HEK293 (cell line): ENCODE measurements around the gene SERINC4.

Experiments used
- CTCF ChIA-PET: fragments of 350-600 bp; formaldehyde crosslinking; extraction: SDS; loops from one replicate; lab custom pipeline; 2021; ENCODE audit warnings: antibody characterized with exemption; lab: Yijun Ruan, JAX
- POLR2A ChIA-PET: fragments of 300-600 bp; formaldehyde crosslinking; extraction: SDS; loops from one replicate; lab custom pipeline; 2020; ENCODE audit warnings: antibody characterized with exemption, inconsistent platforms; lab: Yijun Ruan, JAX
- H3K27ac ChIP-seq: fragments of 200-500 bp; sonication (Bioruptor generic); 2 replicates; pipeline ENCODE4 v1.5.1; 2014; ENCODE audit warnings: low read depth, low read length, control low read depth, inconsistent platforms; ENCODE audit errors: extremely low read depth
- H3K36me3 ChIP-seq, 2 experiments: fragments of 200-500 bp in 1 of 2; sonication (Bioruptor generic) in 1 of 2; 1 replicate in 1 of 2; 2 replicates in 1 of 2; pipeline ENCODE4 v1.5.1; 2014 to 2017; ENCODE audit warnings: inconsistent platforms in 2 of 2, low read length in 2 of 2; ENCODE audit not compliant: control insufficient read depth in 2 of 2, insufficient read depth in 1 of 2
- H3K4me1 ChIP-seq: fragments of 200-500 bp; sonication (Bioruptor generic); 2 replicates; pipeline ENCODE4 v1.5.1; 2014; ENCODE audit warnings: mild to moderate bottlenecking, low read length, inconsistent platforms; ENCODE audit not compliant: control insufficient read depth, insufficient read depth
- H3K4me3 ChIP-seq: 2 replicates; pipeline ENCODE4 v1.5.1; 2011; ENCODE audit warnings: low read depth, mild to moderate bottlenecking, control low read depth, low read length, moderate library complexity
- H3K9me3 ChIP-seq: fragments of 200-500 bp; sonication (Bioruptor generic); 2 replicates; pipeline ENCODE4 v1.5.1; 2014; ENCODE audit warnings: low read depth, low read length, inconsistent platforms; ENCODE audit not compliant: control insufficient read depth, insufficient read depth
- GFI1B ChIP-seq: fragments of 450-650 bp; formaldehyde crosslinking; IDR thresholded peaks from 2 replicates; pipeline ENCODE4 v1.5.1; 2016; ENCODE audit warnings: missing biosample characterization, missing genetic modification characterization
- GLIS2 ChIP-seq: fragments of 450-650 bp; formaldehyde crosslinking; IDR thresholded peaks from 2 replicates; pipeline ENCODE4 v1.5.1; 2016; ENCODE audit warnings: missing biosample characterization, missing genetic modification characterization
- SCRT1 ChIP-seq: fragments of 450-650 bp; formaldehyde crosslinking; IDR thresholded peaks from 2 replicates; pipeline ENCODE4 v1.5.1; 2016; ENCODE audit warnings: missing biosample characterization, missing genetic modification characterization, borderline replicate concordance
- YY1 ChIP-seq: fragments of 450-650 bp; formaldehyde crosslinking; IDR thresholded peaks from 2 replicates; pipeline ENCODE4 v1.5.1; 2018; ENCODE audit warnings: missing biosample characterization, missing genetic modification characterization
- ZFP37 ChIP-seq: fragments of 450-650 bp; formaldehyde crosslinking; IDR thresholded peaks from 2 replicates; pipeline ENCODE4 v1.5.1; 2016; ENCODE audit warnings: missing biosample characterization, missing genetic modification characterization
- ZIC2 ChIP-seq: fragments of 450-650 bp; formaldehyde crosslinking; IDR thresholded peaks from 2 replicates; pipeline ENCODE4 v1.5.1; 2016; ENCODE audit warnings: missing biosample characterization, missing genetic modification characterization
- ZNF114 ChIP-seq: fragments of 450-650 bp; formaldehyde crosslinking; IDR thresholded peaks from 2 replicates; pipeline ENCODE4 v1.5.0; 2017; ENCODE audit warnings: missing biosample characterization, missing genetic modification characterization
- ZNF121 ChIP-seq: fragments of 450-650 bp; formaldehyde crosslinking; IDR thresholded peaks from 2 replicates; pipeline ENCODE4 v1.5.1; 2016; ENCODE audit warnings: missing biosample characterization, missing genetic modification characterization
- ZNF132 ChIP-seq: fragments of 450-650 bp; formaldehyde crosslinking; IDR thresholded peaks from 2 replicates; pipeline ENCODE4 v1.5.1; 2017; ENCODE audit warnings: missing biosample characterization, missing genetic modification characterization, borderline replicate concordance
- ZNF146 ChIP-seq: fragments of 450-650 bp; formaldehyde crosslinking; IDR thresholded peaks from 2 replicates; pipeline ENCODE4 v1.5.1; 2016; ENCODE audit warnings: missing biosample characterization, missing genetic modification characterization
- ZNF19 ChIP-seq: fragments of 450-650 bp; formaldehyde crosslinking; IDR thresholded peaks from 2 replicates; pipeline ENCODE4; 2016; ENCODE audit warnings: missing biosample characterization, missing genetic modification characterization, low read depth
- ZNF341 ChIP-seq: fragments of 450-650 bp; formaldehyde crosslinking; IDR thresholded peaks from 2 replicates; pipeline ENCODE4; 2016; ENCODE audit warnings: low read depth, missing biosample characterization, missing genetic modification characterization
- ZNF391 ChIP-seq: fragments of 450-650 bp; formaldehyde crosslinking; IDR thresholded peaks from 2 replicates; pipeline ENCODE4 v1.5.1; 2016; ENCODE audit warnings: low read depth, missing biosample characterization, missing genetic modification characterization, borderline replicate concordance
- ZNF423 ChIP-seq: fragments of 450-650 bp; formaldehyde crosslinking; IDR thresholded peaks from 2 replicates; pipeline ENCODE4 v1.5.1; 2016; ENCODE audit warnings: missing biosample characterization, missing genetic modification characterization
- ZNF433 ChIP-seq: fragments of 450-650 bp; formaldehyde crosslinking; IDR thresholded peaks from 2 replicates; pipeline ENCODE4 v1.5.1; 2016; ENCODE audit warnings: missing biosample characterization, missing genetic modification characterization, low read depth
- ZNF48 ChIP-seq: fragments of 450-650 bp; formaldehyde crosslinking; IDR thresholded peaks from 2 replicates; pipeline ENCODE4 v1.5.1; 2016; ENCODE audit warnings: missing biosample characterization, missing genetic modification characterization
- ZNF544 ChIP-seq: fragments of 450-650 bp; formaldehyde crosslinking; IDR thresholded peaks from 2 replicates; pipeline ENCODE4 v1.5.0; 2017; ENCODE audit warnings: missing biosample characterization, missing genetic modification characterization
- ZNF549 ChIP-seq: fragments of 450-650 bp; IDR thresholded peaks from 2 replicates; pipeline ENCODE4 v1.5.1; 2018; ENCODE audit warnings: missing biosample characterization, missing genetic modification characterization, mild to moderate bottlenecking, inconsistent platforms, moderate library complexity
- ZNF555 ChIP-seq: fragments of 450-650 bp; formaldehyde crosslinking; conservative IDR thresholded peaks from 2 replicates; pipeline ENCODE4 v1.5.1; 2017; ENCODE audit warnings: missing biosample characterization, mild to moderate bottlenecking, missing genetic modification characterization, inconsistent platforms
- ZNF596 ChIP-seq: fragments of 450-650 bp; IDR thresholded peaks from 2 replicates; pipeline ENCODE4 v1.5.0; 2018; ENCODE audit warnings: missing biosample characterization, mild to moderate bottlenecking, missing genetic modification characterization, moderate library complexity
- ZNF610 ChIP-seq: fragments of 450-650 bp; formaldehyde crosslinking; IDR thresholded peaks from 2 replicates; pipeline ENCODE4 v1.5.1; 2016; ENCODE audit warnings: missing biosample characterization, missing genetic modification characterization, borderline replicate concordance
- ZNF654 ChIP-seq: fragments of 450-650 bp; formaldehyde crosslinking; IDR thresholded peaks from 2 replicates; pipeline ENCODE4 v1.5.1; 2016; ENCODE audit warnings: low read depth, missing biosample characterization, missing genetic modification characterization
- ZNF660 ChIP-seq: fragments of 450-650 bp; IDR thresholded peaks from 2 replicates; pipeline ENCODE4 v1.5.1; 2018; ENCODE audit warnings: missing biosample characterization, mild to moderate bottlenecking, missing genetic modification characterization
- ZNF785 ChIP-seq: fragments of 450-650 bp; formaldehyde crosslinking; IDR thresholded peaks from 2 replicates; pipeline ENCODE4 v1.5.1; 2016; ENCODE audit warnings: missing biosample characterization, missing genetic modification characterization
- ZSCAN5A ChIP-seq: fragments of 450-650 bp; formaldehyde crosslinking; IDR thresholded peaks from 2 replicates; pipeline ENCODE4 v1.5.1; 2016; ENCODE audit warnings: missing biosample characterization, missing genetic modification characterization
- TF ChIP-seq, protein P1 (sequence below): fragments of 450-650 bp; formaldehyde crosslinking; IDR thresholded peaks from 2 replicates; pipeline ENCODE4 v1.5.1; 2017; ENCODE audit warnings: missing biosample characterization, missing genetic modification characterization
- TF ChIP-seq, protein P2 (sequence below): sonication (generic); formaldehyde crosslinking; IDR thresholded peaks from 2 replicates; pipeline ENCODE4 v1.8.1; 2022; ENCODE audit warnings: mild to moderate bottlenecking, moderate library complexity, missing genetic modification reagents
- TF ChIP-seq, protein P3 (sequence below): fragments of 450-650 bp; formaldehyde crosslinking; IDR thresholded peaks from 2 replicates; pipeline ENCODE4 v1.5.1; 2016; ENCODE audit warnings: missing biosample characterization, missing genetic modification characterization
- TF ChIP-seq, protein P4 (sequence below): fragments of 450-650 bp; formaldehyde crosslinking; IDR thresholded peaks from 2 replicates; pipeline ENCODE4 v1.5.1; 2016; ENCODE audit warnings: missing biosample characterization, missing genetic modification characterization
- TF ChIP-seq, protein P5 (sequence below): fragments of 450-650 bp; formaldehyde crosslinking; IDR thresholded peaks from 2 replicates; pipeline ENCODE4 v1.5.1; 2016; ENCODE audit warnings: missing biosample characterization, missing genetic modification characterization

The SERINC4 gene

GRCh38 chr15:43791993-43792760 lies 7.8 kb downstream of the SERINC4 start, which contains the start of gene SERF2 (continued):
- TF ChIP-seq ZSCAN5A (tag by site-specific recombination): 0 out of 2 replicates have a peak, but pooled peaks have one; percentile 18
- no peak for TF ChIP-seq ZNF19 (tag by site-specific recombination)
- TF ChIP-seq, protein P1, sequence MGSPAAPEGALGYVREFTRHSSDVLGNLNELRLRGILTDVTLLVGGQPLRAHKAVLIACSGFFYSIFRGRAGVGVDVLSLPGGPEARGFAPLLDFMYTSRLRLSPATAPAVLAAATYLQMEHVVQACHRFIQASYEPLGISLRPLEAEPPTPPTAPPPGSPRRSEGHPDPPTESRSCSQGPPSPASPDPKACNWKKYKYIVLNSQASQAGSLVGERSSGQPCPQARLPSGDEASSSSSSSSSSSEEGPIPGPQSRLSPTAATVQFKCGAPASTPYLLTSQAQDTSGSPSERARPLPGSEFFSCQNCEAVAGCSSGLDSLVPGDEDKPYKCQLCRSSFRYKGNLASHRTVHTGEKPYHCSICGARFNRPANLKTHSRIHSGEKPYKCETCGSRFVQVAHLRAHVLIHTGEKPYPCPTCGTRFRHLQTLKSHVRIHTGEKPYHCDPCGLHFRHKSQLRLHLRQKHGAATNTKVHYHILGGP (tag by site-specific recombination): no peak
- TF ChIP-seq ZIC2 (tag by site-specific recombination): peak; percentile 22; the same call in 1 of the 2 replicates
- TF ChIP-seq, protein P2, sequence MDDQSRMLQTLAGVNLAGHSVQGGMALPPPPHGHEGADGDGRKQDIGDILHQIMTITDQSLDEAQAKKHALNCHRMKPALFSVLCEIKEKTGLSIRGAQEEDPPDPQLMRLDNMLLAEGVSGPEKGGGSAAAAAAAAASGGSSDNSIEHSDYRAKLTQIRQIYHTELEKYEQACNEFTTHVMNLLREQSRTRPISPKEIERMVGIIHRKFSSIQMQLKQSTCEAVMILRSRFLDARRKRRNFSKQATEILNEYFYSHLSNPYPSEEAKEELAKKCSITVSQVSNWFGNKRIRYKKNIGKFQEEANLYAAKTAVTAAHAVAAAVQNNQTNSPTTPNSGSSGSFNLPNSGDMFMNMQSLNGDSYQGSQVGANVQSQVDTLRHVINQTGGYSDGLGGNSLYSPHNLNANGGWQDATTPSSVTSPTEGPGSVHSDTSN: no peak
- peak; percentile 35 for TF ChIP-seq ZNF341 (tag by site-specific recombination)
- no peak for TF ChIP-seq ZFP37 (tag by site-specific recombination)
- TF ChIP-seq ZNF549 (tag by site-specific recombination): no peak
- TF ChIP-seq ZNF555 (tag by site-specific recombination): no peak
- TF ChIP-seq ZNF121 (tag by site-specific recombination): no peak
- TF ChIP-seq YY1 (tag by site-specific recombination): no peak; the same call in 1 of the 2 replicates
- no peak for TF ChIP-seq ZNF660
- no peak for TF ChIP-seq ZNF423 (tag by site-specific recombination)
- peak; percentile 60; the same call in 1 of the 2 replicates for TF ChIP-seq ZNF610 (tag by site-specific recombination)
- no peak for TF ChIP-seq SCRT1
- TF ChIP-seq ZNF654 (tag by site-specific recombination): no peak
- TF ChIP-seq ZNF114: no peak
- no peak for TF ChIP-seq ZNF596 (tag by site-specific recombination)
- peak; percentile 61 for TF ChIP-seq GLIS2 (tag by site-specific recombination)

DNA sequence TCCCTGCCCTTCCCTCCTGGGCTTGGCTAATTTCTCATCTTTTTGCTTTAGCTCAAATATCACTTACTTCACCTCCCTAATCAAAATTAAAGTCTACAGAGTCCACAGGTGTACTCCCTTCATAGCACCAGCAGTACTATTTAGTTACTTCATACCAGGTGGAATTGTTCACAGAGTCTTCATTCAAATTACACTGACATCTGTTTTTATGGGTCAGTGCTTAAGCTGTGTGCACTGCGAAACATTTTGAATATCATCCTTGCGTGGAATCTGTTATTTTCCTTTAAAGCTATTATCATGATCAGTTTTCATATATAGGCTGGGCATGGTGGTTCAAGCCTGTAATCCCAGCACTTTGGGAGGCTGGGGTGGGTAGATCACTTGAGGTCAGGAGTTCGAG lies 10.6 kb downstream of the SERINC4 start:
- CTCF ChIA-PET: interaction anchor here (1.0 kb wide), 1 partner anchor 12 kb away, joined by 7 read pairs; the partner anchor contains the start of gene ELL3
- POLR2A ChIA-PET: interaction anchor here (0.6 kb wide), 1 partner anchor 796 kb away, joined by 3 read pairs; no protein-coding TSS in a partner anchor
- TF ChIP-seq ZNF785: no peak
- TF ChIP-seq, protein P3, sequence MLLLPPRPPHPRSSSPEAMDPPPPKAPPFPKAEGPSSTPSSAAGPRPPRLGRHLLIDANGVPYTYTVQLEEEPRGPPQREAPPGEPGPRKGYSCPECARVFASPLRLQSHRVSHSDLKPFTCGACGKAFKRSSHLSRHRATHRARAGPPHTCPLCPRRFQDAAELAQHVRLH (tag by site-specific recombination): no peak
- TF ChIP-seq, protein P4, sequence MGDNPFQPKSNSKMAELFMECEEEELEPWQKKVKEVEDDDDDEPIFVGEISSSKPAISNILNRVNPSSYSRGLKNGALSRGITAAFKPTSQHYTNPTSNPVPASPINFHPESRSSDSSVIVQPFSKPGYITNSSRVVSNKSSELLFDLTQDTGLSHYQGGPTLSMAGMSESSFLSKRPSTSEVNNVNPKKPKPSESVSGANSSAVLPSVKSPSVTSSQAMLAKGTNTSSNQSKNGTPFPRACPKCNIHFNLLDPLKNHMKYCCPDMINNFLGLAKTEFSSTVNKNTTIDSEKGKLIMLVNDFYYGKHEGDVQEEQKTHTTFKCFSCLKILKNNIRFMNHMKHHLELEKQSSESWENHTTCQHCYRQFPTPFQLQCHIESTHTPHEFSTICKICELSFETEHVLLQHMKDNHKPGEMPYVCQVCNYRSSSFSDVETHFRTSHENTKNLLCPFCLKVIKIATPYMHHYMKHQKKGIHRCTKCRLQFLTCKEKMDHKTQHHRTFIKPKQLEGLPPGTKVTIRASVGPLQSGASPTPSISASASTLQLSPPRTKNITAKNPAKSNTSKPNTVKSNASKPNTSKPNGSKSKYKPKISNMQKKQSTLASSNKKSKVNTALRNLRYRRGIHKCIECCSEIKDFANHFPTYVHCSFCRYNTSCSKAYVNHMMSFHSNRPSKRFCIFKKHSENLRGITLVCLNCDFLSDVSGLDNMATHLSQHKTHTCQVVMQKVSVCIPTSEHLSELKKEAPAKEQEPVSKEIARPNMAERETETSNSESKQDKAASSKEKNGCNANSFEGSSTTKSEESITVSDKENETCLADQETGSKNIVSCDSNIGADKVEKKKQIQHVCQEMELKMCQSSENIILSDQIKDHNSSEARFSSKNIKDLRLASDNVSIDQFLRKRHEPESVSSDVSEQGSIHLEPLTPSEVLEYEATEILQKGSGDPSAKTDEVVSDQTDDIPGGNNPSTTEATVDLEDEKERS (tag by site-specific recombination): no peak
- no peak for TF ChIP-seq GFI1B (tag by site-specific recombination)
- no peak for TF ChIP-seq ZNF433 (tag by site-specific recombination)
- TF ChIP-seq ZIC2 (tag by site-specific recombination): no peak
- no peak for TF ChIP-seq YY1 (tag by site-specific recombination)
- no peak for TF ChIP-seq ZNF544 (tag by site-specific recombination)
- TF ChIP-seq, protein P5, sequence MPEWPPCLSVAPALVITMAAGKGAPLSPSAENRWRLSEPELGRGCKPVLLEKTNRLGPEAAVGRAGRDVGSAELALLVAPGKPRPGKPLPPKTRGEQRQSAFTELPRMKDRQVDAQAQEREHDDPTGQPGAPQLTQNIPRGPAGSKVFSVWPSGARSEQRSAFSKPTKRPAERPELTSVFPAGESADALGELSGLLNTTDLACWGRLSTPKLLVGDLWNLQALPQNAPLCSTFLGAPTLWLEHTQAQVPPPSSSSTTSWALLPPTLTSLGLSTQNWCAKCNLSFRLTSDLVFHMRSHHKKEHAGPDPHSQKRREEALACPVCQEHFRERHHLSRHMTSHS: no peak
- TF ChIP-seq ZNF146 (tag by site-specific recombination): no peak
- no peak for TF ChIP-seq ZNF132
- TF ChIP-seq ZNF391 (tag by site-specific recombination): no peak
- TF ChIP-seq ZNF48: no peak

More for the DNA sequence above, 10.6 kb downstream of the SERINC4 start:
- Histone ChIP-seq H3K36me3 (peaks cover 0 to 18% of the 10 kb centered on the region in 2 experiments; a peak in 1 of 3 replicates), H3K9me3 (no peaks in the 10 kb centered on the region), H3K4me1 (no peaks in the 10 kb centered on the region), H3K4me3 (no peak overlapping the region), H3K27ac (no peak overlapping the region)
